Calu3 (cell line): ENCODE measurements around the gene DSG3. TPM values are rescaled to one million over a fixed set of nuclear protein-coding genes. Genes with fewer than 3 reads are reported as not detected.

Experiments
- BruUV-seq: library from RNA; stranded (reverse); fragments of 400-500 nt; replicated peaks from 2 replicates; lab custom pipeline; 2021; lab: Mats Ljungman, UMichigan
- CTCF ChIA-PET: fragments of 300-600 bp; sonication (Branson Sonifier 250); formaldehyde crosslinking; loops from one replicate; lab custom pipeline; 2022; ENCODE audit warnings: antibody characterized with exemption; lab: Charles Lee
- DNase-seq: peaks from one replicate; pipeline ENCODE4 v3.0.0; 2022
- H3K27ac Mint-ChIP-seq: one replicate; pipeline ENCODE4 v1.8.0; 2022; ENCODE audit warnings: mixed read lengths; ENCODE audit not compliant: unreplicated experiment
- H3K27me3 Mint-ChIP-seq: one replicate; pipeline ENCODE4 v1.8.0; 2022; ENCODE audit warnings: mixed read lengths; ENCODE audit not compliant: unreplicated experiment
- H3K36me3 Mint-ChIP-seq: one replicate; pipeline ENCODE4 v1.8.0; 2022; ENCODE audit warnings: mild to moderate bottlenecking, moderate library complexity, mixed read lengths; ENCODE audit not compliant: insufficient read depth, unreplicated experiment
- H3K4me1 Mint-ChIP-seq: one replicate; pipeline ENCODE4 v1.8.0; 2022; ENCODE audit warnings: mild to moderate bottlenecking, low read depth, mixed read lengths; ENCODE audit not compliant: unreplicated experiment
- H3K4me3 Mint-ChIP-seq: one replicate; pipeline ENCODE4 v1.8.0; 2022; ENCODE audit warnings: mild to moderate bottlenecking, low read depth, moderate library complexity, mixed read lengths; ENCODE audit not compliant: unreplicated experiment
- H3K9me3 Mint-ChIP-seq: one replicate; pipeline ENCODE4 v1.8.0; 2022; ENCODE audit warnings: low read depth, mixed read lengths; ENCODE audit not compliant: unreplicated experiment
- CTCF ChIP-seq: fragments of 200-600 bp; IDR thresholded peaks from one replicate; pipeline ENCODE4 v1.8.0; 2022; ENCODE audit warnings: antibody characterized with exemption; ENCODE audit not compliant: unreplicated experiment
- intact Hi-C: fragments of 100-400 bp; cut with micrococcal nuclease; formaldehyde crosslinking; loops from one replicate; pipeline ENCODE4 v1.10.0; 2022; ENCODE audit not compliant: unreplicated experiment
- total RNA-seq: library from RNA; stranded (reverse); gene quantifications from 2 replicates; pipeline ENCODE4 v1.2.3, GENCODE V29; 2022

DSG3 gene
- total RNA-seq, 1 experiment from 2014 or later = 1.8 TPM

- TF ChIP-seq CTCF = no peak
- CTCF ChIA-PET = no interaction called here
- no peak overlapping the region for H3K27ac Mint-ChIP-seq
- H3K27me3 Mint-ChIP-seq = no peaks in the 10 kb centered on the region
- DNase-seq = no peak
- no peaks in the 10 kb centered on the region for H3K9me3 Mint-ChIP-seq
- no TSS peak for BruUV-seq
- H3K4me3 Mint-ChIP-seq = no peak overlapping the region
- peaks cover 28% of the 10 kb centered on the region for H3K4me1 Mint-ChIP-seq
- intact Hi-C loops = no loop called here
- peaks cover 31% of the 10 kb centered on the region for H3K36me3 Mint-ChIP-seq
Measured at GRCh38 chr18:31516437-31516836, 68.9 kb downstream of the DSG3 start.

- H3K4me3 Mint-ChIP-seq = no peak overlapping the region
- CTCF ChIA-PET = no interaction called here
- no peak overlapping the region for H3K27ac Mint-ChIP-seq
- H3K36me3 Mint-ChIP-seq = peaks cover 64% of the 10 kb centered on the region
- H3K4me1 Mint-ChIP-seq = no peaks in the 10 kb centered on the region
- intact Hi-C loops = no loop called here
- no peaks in the 10 kb centered on the region for H3K9me3 Mint-ChIP-seq
- TF ChIP-seq CTCF = no peak
- no peaks in the 10 kb centered on the region for H3K27me3 Mint-ChIP-seq
- no TSS peak for BruUV-seq
- no peak for DNase-seq
Measured at GRCh38 chr18:31526374-31526773, 78.8 kb downstream of the DSG3 start.

Other genes with a start within 250 kb of the DSG3 start
- gene DSG1, start 129.6 kb upstream of the DSG3 start, total RNA-seq = not detected in 2 replicates
- gene DSG4, start 71.0 kb upstream of the DSG3 start, total RNA-seq = not detected in 2 replicates
- gene DSG2, start 50.4 kb downstream of the DSG3 start, total RNA-seq = 194 and 196 TPM in 2 replicates
- 0.87 and 1.7 TPM in 2 replicates for gene TTR, start 144.1 kb downstream of the DSG3 start, total RNA-seq
- 11.1 and 22.0 TPM in 2 replicates for gene B4GALT6, start 236.8 kb downstream of the DSG3 start, total RNA-seq